ENCODE data around the gene DRC7. TPM values are rescaled to one million over a fixed set of nuclear protein-coding genes. Genes with fewer than 3 reads are reported as not detected.

DRC7 gene
- 0.37 TPM in 1 of 2 replicates, not detected in the other for total RNA-seq

DNA sequence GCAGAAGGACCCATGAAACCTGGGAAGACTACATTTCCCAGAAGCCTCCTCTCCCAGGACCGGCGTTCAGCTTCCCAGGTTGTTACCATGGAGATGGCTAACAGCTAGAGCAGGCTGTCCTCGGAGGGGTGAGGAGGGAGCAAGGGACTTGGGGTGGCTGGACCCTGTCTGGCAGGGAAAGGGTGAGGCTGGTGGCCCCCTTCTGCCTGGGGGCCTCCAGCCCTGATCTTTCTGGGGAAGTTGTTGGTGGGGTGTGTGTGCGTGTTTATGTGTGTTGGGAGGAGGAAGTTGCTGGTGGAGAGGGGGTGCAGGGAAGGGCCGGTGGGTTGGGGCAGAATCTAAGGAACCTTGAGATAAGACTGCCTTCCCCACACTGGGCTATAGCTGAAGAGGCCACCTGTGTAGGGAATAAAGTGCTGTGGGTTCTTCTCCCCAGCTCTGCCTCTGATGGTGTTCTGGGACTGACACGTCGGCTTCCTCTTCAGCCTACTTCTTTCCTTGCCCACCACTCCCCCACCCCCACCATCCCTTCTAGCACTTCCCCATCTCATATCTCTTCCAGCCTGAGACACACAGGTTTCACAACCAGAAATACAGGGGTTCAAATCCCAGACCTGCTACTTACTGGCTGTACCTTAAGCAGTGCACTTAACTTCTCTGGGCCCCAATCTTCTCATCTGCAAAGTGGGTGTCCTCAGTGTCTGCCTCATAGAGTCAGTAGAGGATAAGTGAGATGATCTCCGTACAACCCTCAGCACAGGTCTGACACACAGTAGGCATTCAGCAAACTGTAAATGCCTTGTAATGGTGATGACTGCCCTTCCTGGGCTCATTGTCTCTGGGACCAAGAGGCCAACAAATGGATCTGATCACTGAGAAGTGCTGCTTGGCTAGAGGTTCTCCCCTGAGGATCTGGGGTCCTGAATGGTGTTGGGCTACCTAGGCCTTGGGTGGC is at the start of gene DRC7:
DRC7 (plus strand) TSS at position 82 of the 955 bp plus-strand sequence. CDS start 3,144 bp downstream, outside the sequence.

DNA sequence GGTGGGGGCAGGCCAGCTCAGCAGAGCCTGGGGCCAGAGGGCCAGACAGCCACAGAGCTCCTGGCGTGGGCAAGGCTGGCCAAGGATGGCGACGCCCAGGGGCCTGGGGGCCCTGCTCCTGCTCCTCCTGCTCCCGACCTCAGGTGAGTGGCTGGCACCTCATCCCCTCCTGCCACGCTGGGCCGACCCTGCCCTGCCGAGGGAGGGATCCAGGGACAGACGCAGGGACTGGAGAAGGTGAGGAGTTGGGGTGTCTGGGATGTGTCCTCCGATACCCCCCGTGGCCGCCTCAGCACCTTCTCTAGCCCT is 26.4 kb upstream of the DRC7 start, which contains the start of gene ADGRG3:
ADGRG3 (plus strand) TSS at position 44 of the 309 bp plus-strand sequence; CDS start at position 86, 42 bp downstream.

DNA sequence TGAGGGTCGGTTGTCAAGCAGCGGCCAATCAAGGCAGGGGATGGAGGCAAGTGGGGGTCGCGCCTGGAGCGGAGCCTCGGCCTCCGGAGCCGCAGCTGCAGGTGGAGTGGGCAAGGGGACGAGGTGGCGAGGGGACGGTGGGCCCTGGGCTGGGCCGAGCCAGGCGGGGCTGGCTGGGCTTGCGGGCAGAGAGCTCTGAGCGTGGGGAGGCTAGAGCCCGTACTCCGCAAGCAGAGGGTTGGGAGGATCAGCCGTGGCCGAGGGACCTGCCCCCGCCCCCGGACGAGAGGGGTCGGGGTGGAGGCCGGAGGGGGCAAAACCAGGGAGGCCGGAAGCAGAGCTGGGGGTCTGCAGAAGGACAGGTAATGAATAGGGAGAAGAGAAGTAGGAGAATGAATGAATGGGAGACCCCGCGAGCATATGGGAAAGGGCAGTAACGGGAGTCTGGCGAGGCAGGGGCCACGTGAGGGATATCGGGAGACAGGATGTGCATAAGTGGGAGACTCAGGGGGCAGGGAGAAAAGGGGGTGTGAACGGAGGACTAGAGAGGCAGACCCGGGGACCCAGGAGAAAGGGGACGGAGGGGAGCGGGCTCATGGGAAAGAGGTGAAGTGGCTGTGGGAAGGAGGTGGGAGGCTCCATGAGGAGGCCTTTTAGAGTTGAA is 41.3 kb downstream of the DRC7 start, which contains the start of gene KATNB1:
KATNB1 (plus strand) TSS at position 16 of the 664 bp plus-strand sequence. CDS start 1,474 bp downstream, outside the sequence.

Other genes starting within 250 kb of the DRC7 start
- 33.8 and 45.7 TPM in 2 replicates for gene CIAPIN1, start 247.4 kb upstream of the DRC7 start, total RNA-seq
- gene COQ9, start 247.3 kb upstream of the DRC7 start, total RNA-seq: 40.5 and 43.6 TPM in 2 replicates
- gene POLR2C, start 232.1 kb upstream of the DRC7 start, total RNA-seq: 110 and 116 TPM in 2 replicates
- 28.2 and 36.4 TPM in 2 replicates for gene DOK4, start 208.3 kb upstream of the DRC7 start, total RNA-seq
- gene CCDC102A, start 158.2 kb upstream of the DRC7 start, total RNA-seq: 16.8 and 19.3 TPM in 2 replicates
- gene ADGRG5, start 152.2 kb upstream of the DRC7 start, total RNA-seq: not detected in 2 replicates
- 0.43 and 1.8 TPM in 2 replicates for gene ADGRG1, start 66.2 kb upstream of the DRC7 start, total RNA-seq
- not detected in 2 replicates for gene ADGRG3, start 26.5 kb upstream of the DRC7 start, total RNA-seq
- gene KATNB1, start 41.0 kb downstream of the DRC7 start, total RNA-seq: 17.8 and 19.6 TPM in 2 replicates
- gene KIFC3, start 107.7 kb downstream of the DRC7 start, total RNA-seq: 61.7 and 67.5 TPM in 2 replicates